NCI-H460 (cell line): ENCODE data around the gene HLA-F. TPM values are rescaled to one million over a fixed set of nuclear protein-coding genes. Genes with fewer than 3 reads are reported as not detected.

Source experiments
- DNase-seq: peaks from one replicate; pipeline ENCODE4 v3.0.0-alpha.2; 2016; ENCODE audit warnings: low read depth; ENCODE audit errors: extremely low read depth
- small RNA-seq, 2 experiments: library from RNA; depleted of rRNA; stranded (forward); fragments of <200 nt; gene quantifications; one replicate each; pipeline ENCODE3, GENCODE V24; 2014
- total RNA-seq: library from RNA; depleted of rRNA; stranded (reverse); fragments of >200 nt; shearing (Covaris generic); gene quantifications from 2 replicates; pipeline ENCODE4 v1.2.3, GENCODE V29; 2014; rRNA removed

Gene HLA-F
- total RNA-seq, 1 experiment from 2014 or later, result 17.7 TPM

DNA sequence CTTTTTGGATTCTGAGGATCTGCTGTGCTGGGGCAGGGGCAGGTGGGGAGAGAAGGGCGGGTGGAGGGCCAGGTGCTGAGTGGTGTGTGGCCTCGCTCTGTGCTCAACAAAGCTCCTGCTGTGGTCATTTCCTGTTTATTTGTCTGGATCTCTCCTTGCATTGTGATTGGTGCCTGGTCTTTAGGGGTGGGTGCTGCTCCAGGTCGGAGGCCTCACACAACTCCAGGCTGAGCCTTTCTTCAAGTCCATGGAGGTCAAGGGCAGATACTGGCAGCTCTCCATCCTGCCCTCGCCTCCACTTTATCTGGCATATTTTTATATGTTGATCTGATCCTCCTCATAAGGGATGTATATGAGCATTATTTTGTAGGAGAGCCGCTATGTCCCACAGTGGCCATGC lies 36.2 kb downstream of the HLA-F start:
- DNase-seq, result no peak

DNA sequence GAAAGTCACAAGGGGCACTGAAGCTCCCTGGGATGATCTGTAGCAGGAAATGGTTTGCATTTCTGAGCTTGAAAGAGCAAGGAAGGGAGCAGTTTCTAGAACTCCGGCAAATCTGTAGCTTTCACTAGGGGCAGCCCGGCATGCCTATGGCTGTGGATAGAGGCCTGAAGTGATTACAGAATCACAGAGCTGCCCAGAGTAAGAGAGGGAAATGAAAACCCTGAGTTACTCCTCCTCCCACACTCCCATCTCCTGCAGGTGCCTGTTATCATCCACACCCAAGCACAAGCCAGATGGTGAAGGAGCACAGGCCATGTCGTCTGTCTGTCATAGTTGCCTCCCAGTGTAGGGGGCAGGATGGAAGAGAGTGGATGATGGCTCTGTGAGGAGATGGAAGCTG lies 37.1 kb downstream of the HLA-F start:
- DNase-seq, result no peak

DNA sequence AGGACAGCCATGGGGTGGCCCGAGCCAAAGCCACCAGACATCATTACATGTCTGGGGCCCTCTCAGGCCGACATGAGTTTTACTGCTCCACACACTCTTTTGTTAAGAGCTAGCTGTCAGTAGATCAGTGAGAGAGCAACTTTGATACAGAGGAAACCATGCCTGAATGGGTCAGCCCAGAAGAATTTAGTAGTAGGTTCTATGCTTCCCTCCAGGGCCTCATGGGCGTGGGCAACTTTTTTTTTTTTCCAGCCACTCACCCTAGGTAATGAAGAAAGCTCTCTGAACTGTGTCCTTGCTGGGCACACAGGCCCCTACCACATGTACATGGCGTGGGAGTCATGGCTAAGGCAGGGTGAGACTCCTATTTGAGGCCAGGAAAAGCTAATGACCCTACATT lies 38.8 kb downstream of the HLA-F start:
- no peak for DNase-seq

DNA sequence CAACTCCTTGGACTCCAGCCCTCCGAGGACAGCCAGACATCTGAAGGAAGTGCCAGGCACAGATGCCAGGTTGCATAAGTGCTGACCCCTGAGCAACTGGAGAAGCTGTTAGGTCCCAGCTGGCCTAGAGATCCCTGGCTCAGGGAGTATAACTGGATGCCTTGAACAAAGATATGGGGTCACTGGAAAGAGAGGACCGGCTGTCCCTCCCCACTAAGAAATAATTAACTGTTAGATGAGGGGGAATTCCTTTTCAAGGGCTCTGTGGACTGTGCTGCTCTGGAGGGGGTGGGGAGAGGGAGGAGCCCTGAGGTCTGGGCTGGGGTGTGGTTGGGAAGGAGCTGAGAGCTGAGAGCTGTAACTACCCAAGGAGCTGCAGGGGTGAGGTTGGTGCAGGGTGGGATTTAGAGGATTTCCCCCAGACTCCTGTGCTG lies 39.6 kb downstream of the HLA-F start:
- DNase-seq, result no peak

DNA sequence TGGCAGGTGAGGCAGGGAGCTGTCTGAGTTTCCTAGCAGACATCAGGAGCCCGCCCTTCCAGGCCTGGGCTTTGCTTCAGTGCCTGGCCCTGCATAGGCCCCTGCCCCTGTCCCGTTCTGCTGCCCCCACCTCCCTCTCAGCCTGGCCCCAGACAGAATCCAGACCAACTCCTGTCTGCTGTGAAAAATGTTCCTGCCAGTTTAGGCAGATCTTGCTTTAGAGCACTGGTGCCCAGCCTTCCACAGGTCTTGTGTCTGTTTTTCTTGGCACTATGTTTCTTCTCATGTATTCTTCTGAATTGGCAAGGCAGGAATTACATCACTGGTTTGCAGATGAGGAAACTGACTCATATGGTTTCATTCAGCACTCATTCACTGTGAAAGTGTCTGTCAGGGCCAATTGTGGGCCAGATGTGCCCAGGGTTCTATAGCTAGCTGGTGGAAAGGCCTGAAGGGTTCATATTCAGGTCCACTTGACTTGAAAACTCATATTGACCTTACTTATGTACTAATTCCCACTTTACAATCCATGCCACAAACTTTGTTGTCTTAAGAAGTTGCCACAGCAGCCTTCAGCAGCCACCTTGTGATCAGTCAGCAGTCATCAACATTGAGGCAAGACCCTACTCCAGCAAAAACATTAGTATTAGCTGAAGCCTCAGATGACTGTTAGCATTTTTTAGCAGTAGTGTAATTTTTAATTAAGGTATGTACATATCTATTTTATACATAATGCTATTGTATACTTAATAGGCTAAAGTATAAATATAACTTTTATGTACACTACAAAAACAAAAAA lies 40.5 kb downstream of the HLA-F start:
- DNase-seq, result peak; percentile 48

DNA sequence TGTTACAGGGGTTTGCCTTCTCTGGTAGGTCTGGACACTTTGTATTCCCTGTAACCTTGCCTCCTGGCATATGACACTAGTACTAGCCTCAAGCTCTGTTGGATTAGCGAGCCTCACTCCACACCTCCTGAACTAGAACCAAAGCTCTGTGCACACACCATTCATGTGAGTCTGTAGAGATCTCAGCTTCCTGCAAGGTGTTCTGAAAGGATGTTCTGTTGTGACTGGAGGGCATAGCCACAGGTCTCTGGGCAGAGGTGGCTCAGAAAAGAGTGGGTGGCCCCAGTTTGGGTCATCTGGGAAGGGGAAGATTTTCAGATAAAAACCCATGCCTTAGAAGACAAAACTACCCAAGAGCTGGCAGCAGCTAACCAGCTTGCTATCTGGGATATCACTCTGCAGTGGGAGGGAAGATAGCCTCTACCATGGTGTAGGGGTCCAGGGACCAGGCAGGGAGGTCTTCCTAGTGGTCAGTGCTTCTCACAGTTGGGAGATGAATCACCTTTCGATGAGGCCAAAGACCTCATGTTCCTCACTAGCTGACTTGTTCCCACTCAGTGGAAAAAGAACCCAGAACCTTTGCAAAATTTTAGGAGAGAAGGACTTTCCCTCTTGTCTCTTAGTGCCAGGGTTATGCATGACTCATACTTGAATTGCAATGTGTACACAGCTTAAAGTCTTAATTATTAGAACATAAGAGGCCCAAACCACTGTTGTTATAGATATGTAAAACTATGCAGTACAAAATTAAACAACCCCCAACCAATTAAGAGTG lies 41.4 kb downstream of the HLA-F start:
- DNase-seq, result no peak

DNA sequence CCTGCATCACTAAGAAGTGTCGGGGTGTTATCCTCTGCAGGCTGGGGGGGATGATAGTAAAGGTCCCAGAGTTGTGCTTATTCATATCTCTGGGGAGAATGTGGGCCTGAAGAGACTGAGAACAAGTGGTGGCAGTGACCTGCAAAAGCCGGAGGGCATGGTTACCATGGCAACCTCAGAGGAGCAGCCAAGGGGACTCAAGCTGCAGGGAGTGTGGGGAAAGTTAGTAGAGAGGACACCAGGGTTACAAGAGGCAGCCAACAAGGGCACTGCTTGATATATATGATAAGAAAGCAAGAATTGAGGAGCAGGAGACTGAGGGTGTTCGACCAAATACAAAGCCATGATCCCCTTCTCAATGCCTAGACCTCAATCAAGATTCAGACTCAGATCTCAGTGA lies 46.1 kb downstream of the HLA-F start:
- no peak for DNase-seq

DNA sequence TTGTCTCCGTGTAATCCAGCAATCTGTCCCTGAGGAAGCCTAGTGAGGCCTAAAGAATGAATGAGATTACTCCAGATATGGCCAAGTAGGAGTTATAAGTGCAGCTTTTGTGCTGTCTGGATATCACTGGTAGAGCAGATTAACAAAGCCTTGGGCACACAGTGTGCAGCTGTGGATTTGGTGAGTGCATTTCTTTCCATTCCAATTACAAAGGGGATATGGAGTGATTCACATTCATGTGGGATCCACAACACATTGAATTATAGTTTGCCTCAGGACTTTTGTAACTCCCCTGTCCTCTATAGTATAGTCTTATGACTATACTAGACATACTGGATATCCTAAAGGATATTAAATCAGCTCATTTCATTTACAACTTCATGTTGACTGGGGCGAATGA lies 47.1 kb downstream of the HLA-F start:
- DNase-seq, result no peak

DNA sequence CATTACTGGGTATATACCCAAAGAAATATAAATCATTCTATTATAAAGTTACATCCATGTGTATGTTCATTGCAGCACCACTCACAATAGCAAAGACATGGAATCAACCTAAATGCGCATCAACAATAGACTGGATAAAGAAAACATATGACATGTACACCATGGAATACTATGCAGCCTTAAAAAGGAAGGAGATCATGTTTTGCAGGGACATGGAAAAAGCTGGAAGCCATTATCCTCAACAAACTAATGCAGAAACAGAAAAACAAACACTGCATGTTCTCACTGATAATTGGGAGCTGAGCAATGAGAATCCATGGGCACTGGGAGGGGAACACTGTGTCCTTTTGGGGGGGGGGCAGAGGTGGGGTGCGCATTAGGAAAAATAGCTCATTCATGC lies 53.5 kb downstream of the HLA-F start:
- no peak for DNase-seq

Small RNAs within 50 kb of the gene (small RNA-seq; reads per million reads assigned to genes)
- gene AL645939.2 (0 reads per million in 2 experiments), gene AL645939.3 (0 reads per million in 2 experiments), gene AL645939.4 (0 reads per million in 2 experiments), gene RF00019 (0 reads per million in 2 experiments)

Other genes starting within 250 kb of the HLA-F start
- not detected in 2 replicates for gene MAS1L, start 235.5 kb upstream of the HLA-F start, total RNA-seq
- gene UBD, start 163.7 kb upstream of the HLA-F start, total RNA-seq, result not detected in 2 replicates
- not detected in 2 replicates for gene OR2H2, start 138.3 kb upstream of the HLA-F start, total RNA-seq
- 5.7 and 6.1 TPM in 2 replicates for gene GABBR1, start 90.3 kb upstream of the HLA-F start, total RNA-seq
- gene MOG, start 66.3 kb upstream of the HLA-F start, total RNA-seq, result not detected in 2 replicates
- gene ZFP57, start 42.3 kb upstream of the HLA-F start, total RNA-seq, result not detected in 2 replicates
- not detected in 2 replicates for gene HLA-G, start 104.4 kb downstream of the HLA-F start, total RNA-seq
- gene HLA-A, start 219.1 kb downstream of the HLA-F start, total RNA-seq, result 605 and 660 TPM in 2 replicates